BJ (cell line): ENCODE results near the gene TCAP. TPM values are rescaled to one million over a fixed set of nuclear protein-coding genes. Genes with fewer than 3 reads are reported as not detected.

Source experiments
- CTCF ChIA-PET: fragments of 350-600 bp; formaldehyde crosslinking; extraction: SDS; loops from one replicate; lab custom pipeline; 2021; ENCODE audit warnings: antibody characterized with exemption, inconsistent platforms; lab: Yijun Ruan, JAX
- POLR2A ChIA-PET: fragments of 300-600 bp; sonication (Branson Sonifier 250); formaldehyde crosslinking; extraction: SDS; loops from one replicate; lab custom pipeline; 2021; ENCODE audit warnings: antibody characterized with exemption; lab: Charles Lee
- DNase-seq: peaks from one replicate; pipeline ENCODE4 v3.0.0-alpha.2; 2011; ENCODE audit warnings: low read depth
- H3K27me3 ChIP-seq: 2 replicates; pipeline ENCODE4 v1.6.0; 2011; ENCODE audit warnings: low read length; ENCODE audit not compliant: control insufficient read depth, insufficient read depth
- H3K36me3 ChIP-seq: 2 replicates; pipeline ENCODE4 v1.5.1; 2011; ENCODE audit warnings: low read length; ENCODE audit not compliant: control insufficient read depth, insufficient read depth
- H3K4me3 ChIP-seq: 2 replicates; pipeline ENCODE4 v1.5.1; 2011; ENCODE audit warnings: low read depth, mild to moderate bottlenecking, control low read depth, low read length
- CTCF ChIP-seq: IDR thresholded peaks from 2 replicates; pipeline ENCODE4 v1.5.1; 2011; ENCODE audit warnings: low read depth, mild to moderate bottlenecking, control low read depth, inconsistent platforms, low read length, moderate library complexity; ENCODE audit not compliant: insufficient read depth
- polyA plus RNA-seq: library from polyadenylated mRNA; depleted of rRNA; stranded (reverse); fragments of >200 nt; gene quantifications from 2 replicates; pipeline ENCODE4 v1.2.3, GENCODE V29; 2011

The TCAP gene
- polyA plus RNA-seq, 1 experiment = 0.22 TPM

- CTCF ChIA-PET = interaction anchor here (1.1 to 16.9 kb wide), 10 partner anchors 10 to 45 kb away, joined by 3 to 185 read pairs (median 6); partner anchors contain the start of genes PGAP3 and PPP1R1B
- H3K36me3 ChIP-seq = peaks cover 3% of the 10 kb centered on the region; the same call in 1 of the 2 replicates
- peaks cover 19% of the 10 kb centered on the region for H3K27me3 ChIP-seq
- DNase-seq = no peak
- TF ChIP-seq CTCF = no peak
- POLR2A ChIA-PET = interaction anchor here (0.7 kb wide), 1 partner anchor 89 kb away, joined by 7 read pairs; no protein-coding TSS in a partner anchor
- H3K4me3 ChIP-seq = no peak overlapping the region
Measured at GRCh38 chr17:39667262-39667944, 2.3 kb downstream of the TCAP start.

- no peaks in the 10 kb centered on the region for H3K36me3 ChIP-seq
- H3K4me3 ChIP-seq = no peak within 1 kb of the TSS
- TF ChIP-seq CTCF = peak; percentile 66
- H3K27me3 ChIP-seq = peaks cover 19% of the 10 kb centered on the region
- CTCF ChIA-PET = interaction anchor here (1.0 to 16.9 kb wide), 14 partner anchors 8 to 62 kb away, joined by 3 to 185 read pairs (median 4); partner anchors contain the start of genes MIEN1, PGAP3 and PPP1R1B
- POLR2A ChIA-PET = no interaction called here
- DNase-seq = no peak
Measured at GRCh38 chr17:39667945-39668924, 3.1 kb downstream of the TCAP start, which contains the start of gene PNMT. PNMT (plus strand) TSS chr17:39668453; CDS start chr17:39668476, 23 bp downstream.

GRCh38 chr17:39669897-39670735 lies 5.0 kb downstream of the TCAP start:
- CTCF ChIA-PET = interaction anchor here (0.6 to 16.9 kb wide), 9 partner anchors 8 to 159 kb away, joined by 3 to 185 read pairs (median 5); partner anchors contain the start of gene PPP1R1B
- peaks cover 19% of the 10 kb centered on the region for H3K27me3 ChIP-seq
- no peaks in the 10 kb centered on the region for H3K36me3 ChIP-seq
- no peak overlapping the region for H3K4me3 ChIP-seq
- TF ChIP-seq CTCF = no peak
- no peak for DNase-seq
- POLR2A ChIA-PET = no interaction called here

- ChIA-PET POLR2A (no interaction called here), CTCF (interaction anchor here (1.1 to 16.9 kb wide), 6 partner anchors 16 to 123 kb away, joined by 3 to 185 read pairs (median 7); partner anchors contain the start of gene PPP1R1B)
- Histone ChIP-seq H3K4me3 (no peak overlapping the region), H3K27me3 (peaks cover 19% of the 10 kb centered on the region), H3K36me3 (no peaks in the 10 kb centered on the region)
- no peak for DNase-seq
- no peak for TF ChIP-seq CTCF
Measured at GRCh38 chr17:39670746-39671145, 5.6 kb downstream of the TCAP start.
